NCI-H2107 treated with DMSO at 0.1 percent for 48 hours (cell line): ENCODE results near the gene WNT7B.

Experiments used
- DNase-seq: peaks from one replicate; lab custom pipeline; 2025; ENCODE audit not compliant: unreplicated experiment; lab: John Stamatoyannopoulos, UW

WNT7B gene

DNA sequence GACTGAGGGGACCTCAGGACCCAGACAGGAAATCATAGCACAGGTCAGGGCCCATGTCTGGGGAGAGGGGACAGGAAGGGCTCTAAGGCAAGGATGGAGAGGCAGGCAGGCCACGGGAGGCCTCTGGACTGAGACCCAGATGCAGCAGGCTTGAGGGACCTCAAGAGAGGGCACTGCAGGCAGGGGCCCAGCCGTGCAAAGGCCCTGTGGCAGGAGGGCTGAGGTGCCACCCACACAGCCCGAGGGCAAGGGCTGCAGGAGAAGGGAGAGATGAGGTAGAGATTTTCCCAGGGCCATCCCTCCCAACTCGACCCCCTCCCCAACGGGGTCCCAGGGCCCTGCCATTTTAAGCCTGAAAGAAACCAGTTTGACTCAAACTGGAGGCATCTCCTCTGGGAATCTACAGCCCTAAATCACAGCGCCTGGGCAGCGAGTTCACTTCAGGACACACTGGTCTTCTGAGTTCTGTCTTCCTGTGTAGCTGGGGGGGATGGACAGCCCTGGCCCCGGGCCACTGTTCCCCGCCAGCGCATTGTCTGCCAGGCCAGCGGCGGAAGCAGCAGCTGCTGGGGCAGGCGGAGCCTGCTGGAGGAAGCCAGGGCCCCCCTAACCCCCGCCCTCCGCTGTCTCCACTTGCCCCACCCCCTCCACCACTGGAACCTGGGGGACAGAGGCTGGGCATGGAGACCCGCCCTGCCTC lies 20.3 kb upstream of the WNT7B start:
- DNase-seq, result peak; percentile 41

DNA sequence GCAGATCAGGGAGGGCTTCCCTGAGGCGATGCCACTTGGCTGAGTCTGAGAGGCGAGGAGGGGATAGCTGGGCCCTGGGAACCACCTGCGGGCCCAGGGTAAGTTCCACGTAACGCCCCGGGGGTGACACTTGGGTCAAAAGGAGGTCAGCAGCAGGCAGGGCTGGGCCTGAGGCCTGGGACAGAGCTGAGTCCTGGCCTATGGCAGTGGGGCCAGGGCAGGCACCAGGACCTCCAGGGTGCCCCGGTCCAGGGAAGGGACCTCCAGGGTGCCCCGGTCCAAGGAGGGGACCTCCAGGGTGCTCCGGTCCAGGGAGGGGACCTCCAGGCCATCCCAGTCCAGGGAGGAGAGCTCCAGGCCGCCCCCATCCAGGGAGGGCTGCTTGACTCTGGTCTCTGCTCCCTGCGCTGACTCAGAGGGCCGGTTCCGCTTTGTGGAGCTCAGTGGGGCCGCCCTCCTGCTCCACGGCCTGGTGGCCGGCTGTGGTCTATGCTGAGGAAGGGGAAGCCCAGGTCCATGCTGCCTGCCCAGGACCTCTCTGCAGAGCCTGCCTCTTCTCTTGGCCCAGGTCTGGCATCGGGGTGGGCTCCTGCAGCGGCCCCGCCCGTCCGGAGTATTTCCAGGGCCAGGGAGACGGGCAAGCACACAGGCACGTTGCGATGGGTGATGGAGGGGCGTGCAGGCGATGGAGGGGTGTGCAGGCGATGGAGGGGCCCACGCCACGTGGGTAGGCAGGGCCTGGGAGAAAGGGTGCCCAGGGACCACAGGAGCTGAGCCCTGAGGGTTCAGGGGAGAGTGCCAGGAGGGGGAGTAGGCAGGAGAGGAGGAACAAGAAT lies 19.5 kb upstream of the WNT7B start:
- DNase-seq, result no peak

DNA sequence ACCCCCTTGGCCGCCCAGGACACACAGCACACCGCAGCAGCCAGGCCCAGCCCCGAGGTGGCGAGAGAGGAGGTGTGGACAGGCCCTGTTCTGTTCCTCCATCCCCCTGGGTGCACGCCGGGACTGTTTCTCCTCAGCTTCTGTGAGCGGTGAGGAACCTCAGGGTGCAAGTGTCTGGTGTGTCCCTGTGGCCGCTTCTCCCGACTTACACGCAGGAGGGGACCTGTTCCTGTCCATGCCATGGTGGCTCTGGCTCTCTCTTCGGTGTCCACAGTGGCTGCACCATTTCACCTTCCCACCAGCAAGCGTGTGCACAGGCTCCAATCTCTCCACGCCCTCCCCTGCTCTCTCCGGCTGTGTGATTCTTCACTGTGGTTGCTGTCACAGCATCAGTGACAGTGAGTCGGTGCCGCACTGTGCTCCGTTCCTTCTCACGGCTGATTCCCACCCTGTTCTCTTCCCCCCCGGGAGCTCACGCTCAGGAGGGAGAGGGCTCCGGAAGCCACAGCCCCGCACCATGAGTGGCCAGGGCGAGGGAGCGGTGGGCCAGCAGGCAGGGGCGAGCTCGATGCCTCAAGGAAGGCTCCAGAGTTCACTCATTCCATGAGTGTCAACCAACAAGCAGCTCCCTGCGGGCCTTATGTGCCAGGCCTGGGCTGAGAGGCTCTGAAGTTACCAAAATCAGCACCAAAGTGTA lies 18.6 kb upstream of the WNT7B start:
- DNase-seq, result no peak

DNA sequence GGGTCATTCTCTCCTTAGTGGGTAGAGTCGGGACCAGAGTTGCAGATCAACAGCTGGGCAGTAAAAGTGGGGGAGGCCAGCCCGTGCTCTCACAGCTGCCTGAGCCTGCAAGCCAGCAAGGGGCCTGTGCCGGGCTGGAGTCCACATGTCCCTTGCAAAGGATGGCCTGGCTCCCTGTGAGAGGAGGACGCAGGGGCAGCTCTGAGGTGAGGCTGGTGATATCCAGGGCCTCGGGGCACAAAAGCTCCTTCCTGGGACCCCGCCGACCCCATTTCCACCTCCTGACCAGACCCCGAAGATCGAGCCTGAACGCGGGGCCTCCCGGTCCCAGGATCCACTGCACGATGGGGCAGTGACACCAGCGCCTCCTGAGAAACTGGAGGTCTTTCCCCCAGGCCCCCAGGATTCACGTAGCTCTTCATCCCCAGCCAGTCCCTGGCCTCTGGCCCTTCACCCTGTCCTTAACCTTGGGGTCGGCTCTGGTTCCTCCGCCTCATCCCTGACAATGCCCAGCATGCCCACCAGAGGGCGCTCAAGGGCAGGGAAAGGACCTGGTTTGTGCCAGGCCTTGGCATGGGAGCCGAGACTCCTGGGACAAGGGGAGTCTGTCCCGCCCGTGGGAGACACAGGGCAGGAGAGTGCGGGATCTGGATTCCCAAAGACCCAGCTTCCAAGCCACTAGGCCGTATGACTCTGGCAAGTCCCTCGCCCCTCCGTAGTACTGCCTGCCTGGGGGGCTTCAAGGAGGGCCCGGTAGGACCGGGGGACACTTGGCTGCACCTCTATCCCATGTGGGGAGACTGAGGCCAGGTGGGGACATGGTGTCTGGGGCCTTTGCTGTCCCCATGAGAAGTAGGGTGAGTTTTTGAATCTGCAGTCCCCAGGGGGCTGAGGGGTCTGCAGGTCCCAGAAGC lies 17.8 kb upstream of the WNT7B start:
- no peak for DNase-seq

DNA sequence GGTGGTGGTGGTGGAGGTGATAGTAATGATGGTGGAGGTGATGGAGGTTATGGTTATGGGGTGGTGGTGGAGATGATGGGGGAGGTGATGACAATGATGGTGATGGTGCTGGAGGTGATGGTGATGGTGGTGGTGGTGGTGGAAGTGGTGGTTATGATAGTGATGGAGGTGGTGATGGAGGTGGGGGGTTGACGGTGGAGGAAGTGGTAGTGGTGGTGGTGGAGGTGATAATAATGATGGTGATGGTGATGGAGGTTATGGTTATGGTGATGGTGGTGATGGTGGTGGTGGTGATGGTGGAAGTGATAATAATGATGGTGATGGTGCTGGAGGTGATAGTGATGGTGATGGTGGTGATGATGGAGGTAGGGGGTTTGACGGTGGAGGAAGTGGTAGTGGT lies 16.9 kb upstream of the WNT7B start:
- no peak for DNase-seq

DNA sequence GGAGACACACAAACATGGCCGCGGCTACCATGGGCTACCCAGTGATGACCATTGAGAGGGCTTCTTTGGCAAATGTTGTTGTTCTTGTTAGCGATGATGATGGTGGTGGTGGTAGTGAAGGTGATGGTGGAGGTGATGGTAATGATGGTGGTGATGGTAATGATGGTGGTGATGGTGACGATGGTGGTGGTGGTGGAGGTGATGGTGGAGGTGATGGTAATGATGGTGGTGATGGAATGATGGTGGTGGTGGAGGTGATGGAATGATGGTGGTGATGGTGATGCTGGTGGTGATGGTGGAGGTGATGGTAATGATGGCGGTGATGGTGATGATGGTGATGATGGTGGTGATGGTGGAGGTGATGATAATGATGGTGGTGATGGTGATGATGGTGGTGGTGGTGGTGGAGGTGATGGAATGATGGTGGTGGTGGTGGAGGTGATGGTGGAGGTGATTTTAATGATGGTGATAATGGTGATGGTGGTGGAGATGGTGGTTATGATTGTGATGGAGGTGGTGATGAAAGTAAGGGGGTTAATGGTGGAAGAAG lies 16.3 kb upstream of the WNT7B start:
- DNase-seq, result no peak

DNA sequence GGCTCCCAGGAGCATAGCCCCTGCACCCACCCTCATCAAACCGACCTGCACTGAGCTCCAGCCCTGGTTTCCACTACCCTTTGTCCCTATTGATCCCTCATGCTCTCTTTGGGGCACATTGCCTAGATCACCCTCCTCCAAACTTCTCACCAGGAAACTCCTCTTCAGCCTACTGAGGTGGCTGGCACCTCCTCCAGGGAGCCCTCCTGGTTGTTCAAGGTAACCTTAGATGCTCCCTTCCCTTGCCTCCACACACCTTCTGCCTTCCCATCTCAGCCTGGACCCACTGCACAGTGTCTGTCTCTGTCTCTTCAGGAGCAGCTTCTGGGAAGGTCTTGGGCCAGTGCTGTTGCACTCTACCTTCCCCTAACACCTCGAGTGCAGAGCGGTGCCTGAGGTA lies 15.8 kb upstream of the WNT7B start:
- no peak for DNase-seq

DNA sequence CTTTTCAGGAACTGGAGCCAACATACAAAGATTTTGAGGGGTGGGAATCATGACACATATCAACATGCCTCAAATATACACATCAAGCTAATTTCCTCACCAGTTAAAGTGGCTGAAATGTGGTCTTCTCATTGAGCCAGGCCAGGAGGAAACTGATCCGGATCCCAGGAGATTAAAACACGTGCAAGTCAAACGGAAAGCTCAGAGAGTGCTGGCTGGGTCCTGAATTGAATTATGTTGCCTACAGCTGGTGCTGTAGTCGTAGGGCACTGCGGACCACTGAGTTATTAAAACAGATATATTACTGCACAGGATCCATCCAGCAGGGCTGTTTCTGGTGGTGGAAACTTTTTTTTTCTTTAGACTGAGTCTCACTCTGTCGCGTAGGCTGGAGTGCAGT lies 14.1 kb upstream of the WNT7B start:
- peak; percentile 44 for DNase-seq

DNA sequence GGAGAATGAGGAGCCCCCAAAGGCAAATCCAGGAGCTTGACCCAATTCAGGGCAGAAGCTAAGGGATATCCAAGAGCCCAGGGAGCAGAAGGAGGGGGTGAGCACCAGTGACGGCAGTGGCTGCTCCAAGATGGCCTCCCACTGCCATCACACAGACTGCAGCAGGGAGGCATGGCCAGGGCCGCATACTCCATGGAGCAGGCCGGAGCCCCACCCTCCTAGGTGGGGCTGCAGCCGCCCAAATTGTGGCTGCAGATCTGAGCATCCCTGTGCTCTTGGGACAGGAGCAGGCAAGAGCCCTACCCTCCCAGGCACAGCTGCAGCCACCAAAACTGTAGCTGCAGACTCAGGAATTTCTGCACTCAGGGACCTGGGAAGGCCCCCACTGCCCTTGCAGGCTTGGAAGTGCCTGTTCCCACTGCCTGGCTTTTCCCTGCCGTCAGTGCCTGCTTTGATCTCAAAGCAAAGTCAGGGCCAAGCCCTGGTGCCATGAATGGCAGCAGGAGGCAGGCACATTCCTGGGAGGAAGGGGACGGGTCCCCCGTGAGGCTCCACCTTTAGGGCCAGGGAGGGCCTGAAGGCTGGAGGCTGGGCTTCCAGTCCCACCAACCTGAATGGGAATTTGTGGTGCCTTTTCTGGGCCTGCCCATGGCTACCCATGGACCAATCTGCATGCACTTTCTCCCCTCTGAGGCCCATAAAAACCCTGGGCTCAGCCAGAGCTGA lies 10.3 kb upstream of the WNT7B start:
- no peak for DNase-seq

DNA sequence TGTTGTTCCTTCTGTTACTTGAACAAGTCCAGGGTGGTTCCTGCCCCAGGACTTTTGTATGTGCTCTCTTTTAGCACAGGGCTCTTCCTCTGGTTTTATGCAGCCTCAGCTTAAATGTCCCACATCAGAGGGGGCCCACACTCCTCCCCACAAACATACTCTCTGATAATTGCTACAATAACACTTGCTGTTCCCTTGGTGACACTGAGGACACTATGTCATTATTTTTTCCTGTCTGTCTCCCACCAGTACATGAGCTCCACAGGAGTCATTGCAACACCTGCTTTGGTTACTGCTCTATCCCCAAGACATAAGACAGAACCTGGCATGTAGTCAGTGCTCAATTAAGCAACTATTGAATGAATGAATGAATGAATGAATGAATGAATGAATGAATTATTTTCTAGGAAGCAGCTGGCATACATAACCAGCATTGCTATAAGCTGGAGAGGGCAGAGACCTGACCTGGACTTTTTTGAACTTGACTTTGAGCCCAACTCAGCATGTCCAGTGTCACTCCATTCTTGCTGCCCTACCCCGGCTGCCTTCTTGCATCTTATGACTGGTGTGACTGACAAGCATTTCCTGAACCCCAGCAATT lies 7.5 kb upstream of the WNT7B start:
- DNase-seq, result no peak

DNA sequence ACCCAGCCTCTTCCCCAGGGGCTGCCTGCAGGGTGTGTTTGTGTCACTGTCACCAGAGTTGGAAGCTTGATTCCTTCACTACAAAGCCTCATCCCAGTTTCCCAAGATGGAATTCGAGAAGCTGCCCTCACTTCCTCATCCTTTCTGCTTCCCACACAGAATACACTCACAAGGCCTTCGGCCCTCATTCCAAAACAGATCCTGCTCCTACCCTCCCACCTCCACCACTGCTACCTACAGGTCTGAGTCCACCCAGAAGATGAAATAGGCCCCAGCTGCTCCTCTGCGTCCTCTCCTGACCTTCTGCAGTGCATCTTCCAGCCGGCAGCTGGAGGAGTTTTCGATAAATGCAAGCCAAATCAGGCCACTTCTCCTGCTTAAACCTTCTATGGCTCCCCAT lies 6.8 kb upstream of the WNT7B start:
- no peak for DNase-seq

DNA sequence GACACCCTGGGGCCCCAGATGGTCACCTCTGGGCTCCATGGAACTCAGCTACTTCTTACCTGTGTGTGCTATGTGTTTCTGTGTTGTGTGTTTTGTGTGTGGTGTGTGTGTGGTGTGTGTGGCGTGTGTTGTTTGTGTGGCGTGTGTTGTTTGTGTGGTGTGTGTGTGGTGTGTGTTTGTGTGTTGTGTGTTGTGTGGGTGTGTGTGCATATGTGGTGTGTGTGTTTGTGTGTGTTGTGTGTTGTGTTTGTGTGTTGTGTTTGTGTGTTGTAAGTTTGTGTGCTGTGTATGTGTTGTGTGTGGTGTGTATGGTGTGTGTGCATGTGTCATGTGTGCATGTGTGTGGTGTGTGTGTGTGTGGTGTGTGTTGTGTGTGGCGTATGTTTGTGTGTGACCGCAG lies 3.8 kb upstream of the WNT7B start:
- no peak for DNase-seq

DNA sequence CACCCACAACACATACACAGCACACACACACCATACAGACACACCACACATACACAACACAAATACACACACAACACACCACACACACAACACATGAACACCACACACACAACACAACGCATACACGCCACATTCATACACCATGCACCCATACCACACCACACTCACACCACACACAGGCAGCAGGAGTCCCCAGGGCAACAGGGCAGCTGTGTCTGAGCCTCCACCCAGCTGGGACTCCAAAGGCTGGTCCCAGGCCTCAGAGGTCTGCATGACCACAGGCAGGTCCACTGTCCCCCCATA lies 3.3 kb upstream of the WNT7B start:
- DNase-seq, result no peak

DNA sequence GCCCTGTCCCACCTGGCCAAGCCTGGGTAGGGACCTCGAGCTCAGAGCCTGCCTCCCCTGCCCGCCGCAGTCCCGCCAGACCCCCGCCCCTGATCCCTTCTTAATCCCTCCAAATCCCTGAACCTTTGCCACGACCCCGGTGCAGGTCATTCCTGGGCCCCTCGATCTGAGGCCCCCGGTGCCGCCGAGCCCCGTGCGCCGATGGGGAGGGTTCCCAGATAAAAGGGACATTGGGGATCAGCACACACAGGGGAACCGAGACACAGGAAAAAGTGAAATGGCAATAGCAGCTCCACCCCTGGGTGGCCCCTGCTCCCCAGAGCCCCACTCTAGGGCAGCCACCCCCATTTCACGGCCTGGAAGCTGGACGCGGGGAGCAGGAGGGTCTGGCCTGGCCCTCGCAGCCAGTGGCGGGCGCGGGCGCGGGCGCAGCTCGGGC lies 1.3 kb upstream of the WNT7B start:
- no peak for DNase-seq

DNA sequence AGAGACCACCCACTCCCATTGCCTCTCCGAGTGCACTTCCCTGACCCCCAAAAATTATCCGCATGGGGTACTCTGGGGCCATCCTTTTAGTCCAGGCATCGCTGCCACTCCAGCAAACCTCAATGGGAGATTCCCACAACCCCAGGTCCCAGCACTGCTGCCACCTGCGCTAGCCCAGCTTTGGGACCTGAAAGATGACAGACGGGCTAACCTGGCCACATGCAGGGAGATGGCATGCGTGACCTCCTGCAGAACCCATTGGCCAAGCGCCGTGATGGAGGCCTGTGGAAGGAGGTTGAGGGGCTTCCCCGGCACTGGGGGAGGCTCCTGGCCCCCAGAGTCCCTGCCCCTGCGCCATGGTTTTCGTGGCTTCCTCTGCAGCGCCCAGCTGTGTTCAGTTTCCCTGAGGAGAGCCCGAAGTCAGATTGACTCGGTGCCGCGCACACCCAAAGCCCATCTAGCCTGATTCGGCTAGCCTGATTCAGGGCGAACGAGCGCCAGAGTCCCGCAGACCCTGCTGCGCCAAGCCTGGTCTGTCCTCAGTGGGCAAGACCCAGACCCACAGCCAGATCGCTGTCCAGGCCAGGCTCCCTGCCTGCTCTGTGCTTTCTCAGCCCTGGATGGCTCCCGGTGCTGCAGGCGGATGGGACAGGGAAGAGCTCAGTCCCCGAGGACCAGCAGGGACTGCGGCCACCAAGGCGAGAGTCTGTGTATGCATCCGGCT lies 751 bp upstream of the WNT7B start:
- DNase-seq, result peak; percentile 25

DNA sequence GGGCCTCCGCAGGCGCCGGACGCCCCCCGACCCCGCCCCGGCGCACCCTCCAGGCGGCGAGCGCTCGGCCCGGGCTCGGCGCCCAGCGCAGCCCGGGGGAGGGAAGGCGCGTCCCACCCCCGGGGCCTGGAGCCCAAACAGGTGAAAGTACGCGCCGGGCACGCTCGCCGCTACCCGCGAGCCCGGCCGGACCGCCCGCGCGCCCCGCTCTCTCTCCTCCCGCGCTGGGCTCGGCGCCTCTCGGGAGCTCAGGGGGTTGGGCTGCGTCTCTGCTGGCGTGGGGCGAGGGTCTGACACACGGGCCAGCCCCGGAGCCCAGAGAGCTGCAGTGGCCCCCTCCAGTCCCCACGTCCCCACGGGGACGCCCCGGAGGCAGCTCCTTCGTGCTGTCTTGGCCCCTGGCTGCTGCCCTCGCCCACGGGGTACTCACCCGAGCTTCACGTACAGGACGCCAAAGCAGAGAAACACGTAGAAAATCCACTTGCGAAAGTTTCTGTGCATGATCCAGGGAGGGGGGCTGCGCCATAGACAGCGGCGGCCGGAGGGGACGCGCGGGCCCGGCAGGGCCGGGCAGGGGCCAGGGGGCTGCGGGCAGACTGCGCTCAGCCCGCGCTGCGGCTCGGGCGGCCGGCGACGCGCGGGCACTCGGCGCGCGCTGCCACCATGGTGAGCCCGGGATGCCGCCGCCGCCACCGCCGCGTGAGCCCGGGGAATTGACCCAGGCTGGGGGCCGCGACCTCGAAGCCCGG lies 534 bp downstream of the WNT7B start:
- DNase-seq, result no peak

DNA sequence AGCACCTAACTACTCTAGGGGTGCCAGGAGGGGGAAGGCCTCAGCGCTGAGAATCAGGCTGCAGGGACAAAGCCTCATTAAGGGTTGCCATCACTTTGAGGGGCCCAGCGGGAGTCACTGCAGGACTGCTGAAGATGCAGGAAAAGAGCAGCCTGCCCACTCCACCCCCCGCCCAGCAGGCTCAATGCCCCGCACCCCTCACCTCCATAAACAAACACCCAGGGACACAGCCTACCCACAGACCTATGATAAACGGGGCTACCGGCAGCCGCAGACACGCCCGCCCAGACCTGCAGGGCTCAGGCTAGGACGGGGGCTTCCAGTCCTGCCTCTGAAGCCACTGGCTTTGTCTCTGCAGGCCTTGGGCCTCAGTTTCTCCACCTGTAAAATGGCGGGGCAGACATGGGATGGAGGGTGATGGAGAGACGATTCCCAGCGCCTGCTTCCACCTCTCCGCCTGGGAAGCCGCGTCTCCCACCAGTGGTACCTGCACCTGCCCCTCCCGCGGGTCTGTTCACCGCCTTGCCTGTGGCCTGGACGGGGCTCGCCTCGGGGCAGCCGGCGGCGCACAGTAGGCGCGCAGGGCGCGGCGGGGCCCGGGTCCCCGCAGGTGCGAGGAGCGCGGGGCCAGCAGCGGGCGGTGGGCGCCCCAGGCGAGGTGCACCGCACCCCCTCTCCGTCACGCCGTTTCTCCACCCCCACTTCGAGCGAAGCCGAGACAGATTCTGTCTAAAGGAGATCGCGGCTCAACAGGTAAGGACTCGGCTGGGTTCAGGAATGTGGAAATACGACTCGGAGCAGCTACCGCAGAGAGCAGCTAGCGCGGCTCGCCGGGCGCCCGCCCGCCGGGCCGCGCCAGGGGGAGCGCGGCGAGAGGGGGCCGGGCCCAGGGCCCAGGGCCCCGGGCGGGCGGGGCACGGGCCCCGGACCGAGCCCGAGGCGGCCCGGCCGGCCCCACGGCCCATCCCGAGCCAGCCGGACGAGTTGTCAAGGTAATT lies 1.5 kb downstream of the WNT7B start:
- DNase-seq, result no peak
